AG04449 (cell line): ENCODE measurements around the gene TRIP4.
"Not testable (repeated sequence)": the region's sequence is repeated elsewhere in the genome, so short reads cannot be mapped to it uniquely, and the experiment has no call there.

Source experiments
- CTCF ChIA-PET: fragments of 350-600 bp; formaldehyde crosslinking; extraction: SDS; loops from one replicate; lab custom pipeline; 2021; ENCODE audit warnings: antibody characterized with exemption; lab: Yijun Ruan, JAX
- POLR2A ChIA-PET: fragments of 400-600, 350-600 bp; formaldehyde crosslinking; extraction: SDS; loops from one replicate; lab custom pipeline; 2020; ENCODE audit warnings: antibody characterized with exemption, inconsistent platforms; lab: Yijun Ruan, JAX
- DNase-seq: peaks from one replicate; pipeline ENCODE4 v3.0.0-alpha.2; 2010; ENCODE audit warnings: low read depth, low spot score
- H3K4me3 ChIP-seq: 2 replicates; pipeline ENCODE4 v1.5.1; 2011; ENCODE audit warnings: low read depth, mild to moderate bottlenecking, control low read depth, low read length
- TF ChIP-seq, protein P1 (sequence below): IDR thresholded peaks from one replicate; pipeline ENCODE4 v1.5.1; 2011; ENCODE audit warnings: mild to moderate bottlenecking, moderate library complexity, low read length, control low read depth, inconsistent platforms; ENCODE audit not compliant: insufficient read depth; ENCODE audit errors: missing control alignments

Gene TRIP4

DNA sequence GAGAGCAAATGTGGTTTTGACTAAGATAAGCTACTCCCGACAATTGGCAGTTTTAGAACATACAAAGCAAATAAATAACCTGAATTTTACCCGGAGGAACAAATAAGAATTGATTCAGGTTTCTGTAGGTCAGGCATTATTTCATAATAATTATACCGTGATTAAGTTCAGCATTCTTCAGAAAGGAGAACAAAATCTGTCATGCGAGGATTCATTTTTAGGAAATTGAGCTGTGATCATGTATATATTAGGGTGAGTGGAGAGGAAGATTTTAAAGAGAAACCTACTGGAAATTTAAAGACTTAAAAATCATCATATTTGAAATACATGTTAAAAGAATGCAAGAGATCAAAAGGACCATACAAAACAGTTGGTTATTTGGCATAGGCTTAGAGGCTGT lies 93.3 kb downstream of the TRIP4 start:
- TF ChIP-seq, protein P1, sequence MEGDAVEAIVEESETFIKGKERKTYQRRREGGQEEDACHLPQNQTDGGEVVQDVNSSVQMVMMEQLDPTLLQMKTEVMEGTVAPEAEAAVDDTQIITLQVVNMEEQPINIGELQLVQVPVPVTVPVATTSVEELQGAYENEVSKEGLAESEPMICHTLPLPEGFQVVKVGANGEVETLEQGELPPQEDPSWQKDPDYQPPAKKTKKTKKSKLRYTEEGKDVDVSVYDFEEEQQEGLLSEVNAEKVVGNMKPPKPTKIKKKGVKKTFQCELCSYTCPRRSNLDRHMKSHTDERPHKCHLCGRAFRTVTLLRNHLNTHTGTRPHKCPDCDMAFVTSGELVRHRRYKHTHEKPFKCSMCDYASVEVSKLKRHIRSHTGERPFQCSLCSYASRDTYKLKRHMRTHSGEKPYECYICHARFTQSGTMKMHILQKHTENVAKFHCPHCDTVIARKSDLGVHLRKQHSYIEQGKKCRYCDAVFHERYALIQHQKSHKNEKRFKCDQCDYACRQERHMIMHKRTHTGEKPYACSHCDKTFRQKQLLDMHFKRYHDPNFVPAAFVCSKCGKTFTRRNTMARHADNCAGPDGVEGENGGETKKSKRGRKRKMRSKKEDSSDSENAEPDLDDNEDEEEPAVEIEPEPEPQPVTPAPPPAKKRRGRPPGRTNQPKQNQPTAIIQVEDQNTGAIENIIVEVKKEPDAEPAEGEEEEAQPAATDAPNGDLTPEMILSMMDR = no peak
- no peak overlapping the region for H3K4me3 ChIP-seq
- CTCF ChIA-PET = interaction anchor here (0.9 kb wide), 1 partner anchor 247 kb away, joined by 3 read pairs; no protein-coding TSS in a partner anchor
- DNase-seq = no peak
- POLR2A ChIA-PET = no interaction called here

DNA sequence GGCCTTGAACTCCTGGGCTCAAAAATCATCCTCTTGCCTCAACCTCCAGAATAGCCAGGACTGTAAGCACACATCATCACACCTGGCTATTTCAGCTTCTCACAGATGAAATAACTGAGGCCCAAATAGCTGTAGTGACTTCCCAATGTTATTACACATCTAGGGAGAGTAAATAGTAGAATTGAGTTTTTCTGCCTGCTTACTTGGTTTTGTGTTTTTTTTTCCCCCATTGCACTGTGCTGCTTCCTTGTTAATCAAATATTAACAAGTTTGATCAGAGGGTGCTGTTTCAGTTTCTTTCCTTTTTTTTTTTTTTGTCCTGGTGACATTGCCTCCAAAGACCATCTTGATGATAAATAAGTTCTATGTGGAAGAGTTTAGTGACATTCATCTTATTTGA lies 96.1 kb downstream of the TRIP4 start:
- TF ChIP-seq, protein P1 = no peak
- CTCF ChIA-PET = interaction anchor here (1.2 kb wide), 1 partner anchor 58 kb away, joined by 3 read pairs; no protein-coding TSS in a partner anchor
- POLR2A ChIA-PET = no interaction called here
- no peak for DNase-seq
- H3K4me3 ChIP-seq = no peak overlapping the region

GRCh38 chr15:64485796-64486195 lies 98.2 kb downstream of the TRIP4 start:
- H3K4me3 ChIP-seq = no peak overlapping the region
- POLR2A ChIA-PET = no interaction called here
- TF ChIP-seq, protein P1 = no peak
- CTCF ChIA-PET = interaction anchor here (1.0 kb wide), 1 partner anchor 9 kb away, joined by 3 read pairs; no protein-coding TSS in a partner anchor
- no peak for DNase-seq

GRCh38 chr15:64490598-64491259 lies 103.1 kb downstream of the TRIP4 start:
- TF ChIP-seq, protein P1 = no peak
- ChIA-PET POLR2A (no interaction called here), CTCF (no interaction called here)
- H3K4me3 ChIP-seq = no peak overlapping the region
- DNase-seq = no peak

GRCh38 chr15:64493641-64494040 lies 106.0 kb downstream of the TRIP4 start:
- TF ChIP-seq, protein P1 = no peak
- CTCF ChIA-PET = no interaction called here
- no peak overlapping the region for H3K4me3 ChIP-seq
- POLR2A ChIA-PET = no interaction called here
- no peak for DNase-seq

DNA sequence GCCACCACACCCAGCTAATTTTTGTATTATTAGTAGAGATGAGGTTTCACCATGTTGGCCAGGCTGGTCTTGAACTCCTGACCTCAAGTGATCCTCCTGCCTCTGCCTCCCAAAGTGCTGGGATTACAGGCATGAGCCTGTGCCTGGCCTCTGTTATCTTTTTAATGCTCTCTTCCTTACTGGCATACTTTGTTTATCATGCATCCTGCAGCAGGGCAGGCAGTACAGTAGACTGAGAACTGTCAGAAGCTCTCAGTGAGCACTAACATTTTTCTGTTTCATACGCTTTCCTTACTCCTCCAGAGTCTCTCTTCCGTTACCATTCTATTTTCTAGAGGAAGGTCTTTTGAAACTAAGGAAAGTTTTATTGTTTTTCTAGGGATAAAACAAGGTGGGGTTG lies 108.3 kb downstream of the TRIP4 start:
- POLR2A ChIA-PET, CTCF ChIA-PET, DNase-seq, H3K4me3 ChIP-seq: not testable (repeated sequence)
